HG02571 (cell line): ENCODE measurements around the gene DDX49.
"Not testable (repeated sequence)": the region's sequence is repeated elsewhere in the genome, so short reads cannot be mapped to it uniquely, and the experiment has no call there.

ENCODE experiments used
- ATAC-seq: cut with Tn5 transposase; IDR thresholded peaks from one replicate; pipeline ENCODE4 v1.9.1; 2021; ENCODE audit warnings: mild to moderate bottlenecking, moderate library complexity; ENCODE audit not compliant: unreplicated experiment

The DDX49 gene

DNA sequence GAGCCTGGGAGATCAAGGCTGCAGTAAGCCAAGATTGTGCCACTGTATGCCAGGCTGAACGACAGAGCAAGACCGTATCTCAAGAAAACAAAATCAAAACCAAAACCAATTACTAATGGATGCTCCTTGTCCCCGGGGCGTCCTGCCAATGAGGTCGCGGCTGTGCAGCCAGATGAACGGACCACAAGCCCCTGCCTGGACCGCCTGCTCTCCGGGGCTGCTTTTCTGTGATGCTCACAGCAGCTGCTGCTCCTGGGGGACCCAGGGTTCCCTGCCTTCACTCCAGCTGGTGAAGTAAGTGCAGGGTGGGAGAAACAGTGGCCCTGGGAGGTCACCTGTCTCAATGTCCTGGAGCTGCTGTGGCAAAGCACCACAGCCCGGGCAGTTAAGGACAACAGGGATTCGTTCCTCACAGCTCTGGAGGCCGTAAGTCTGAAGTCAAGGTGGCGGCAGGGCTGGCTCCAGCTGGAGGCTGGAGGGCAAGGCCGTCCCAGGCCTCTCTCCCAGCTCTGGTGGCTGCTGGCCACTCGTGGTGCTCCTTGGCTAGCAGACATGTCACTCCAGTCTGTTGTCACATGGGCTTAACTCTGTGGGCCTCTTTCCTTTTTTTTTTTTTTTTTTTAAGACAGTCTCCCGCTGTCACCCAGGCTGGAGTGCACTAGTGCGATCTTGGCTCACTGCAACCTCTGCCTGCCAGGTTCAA is 10.4 kb upstream of the DDX49 start:
- ATAC-seq = no peak

DNA sequence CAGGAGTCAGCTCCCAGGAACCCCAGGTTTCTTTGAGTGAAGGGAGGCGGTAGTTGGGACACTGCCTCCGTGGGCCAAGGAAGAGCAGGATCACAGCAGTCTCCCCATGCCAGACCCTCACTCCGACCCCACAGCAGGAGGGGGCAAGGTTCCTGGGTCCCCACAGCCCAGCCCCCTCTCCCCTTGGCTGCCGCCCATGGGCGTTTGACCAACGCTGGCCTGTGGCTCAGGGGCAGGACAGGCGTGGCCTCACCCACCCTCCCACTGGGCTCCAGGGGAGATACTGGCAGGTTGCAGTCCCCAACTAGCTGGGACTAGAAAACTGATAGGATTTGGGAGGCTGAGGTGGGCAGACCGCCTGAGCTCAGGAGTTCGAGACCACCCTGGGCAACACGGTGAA is 9.5 kb upstream of the DDX49 start:
- no peak for ATAC-seq

DNA sequence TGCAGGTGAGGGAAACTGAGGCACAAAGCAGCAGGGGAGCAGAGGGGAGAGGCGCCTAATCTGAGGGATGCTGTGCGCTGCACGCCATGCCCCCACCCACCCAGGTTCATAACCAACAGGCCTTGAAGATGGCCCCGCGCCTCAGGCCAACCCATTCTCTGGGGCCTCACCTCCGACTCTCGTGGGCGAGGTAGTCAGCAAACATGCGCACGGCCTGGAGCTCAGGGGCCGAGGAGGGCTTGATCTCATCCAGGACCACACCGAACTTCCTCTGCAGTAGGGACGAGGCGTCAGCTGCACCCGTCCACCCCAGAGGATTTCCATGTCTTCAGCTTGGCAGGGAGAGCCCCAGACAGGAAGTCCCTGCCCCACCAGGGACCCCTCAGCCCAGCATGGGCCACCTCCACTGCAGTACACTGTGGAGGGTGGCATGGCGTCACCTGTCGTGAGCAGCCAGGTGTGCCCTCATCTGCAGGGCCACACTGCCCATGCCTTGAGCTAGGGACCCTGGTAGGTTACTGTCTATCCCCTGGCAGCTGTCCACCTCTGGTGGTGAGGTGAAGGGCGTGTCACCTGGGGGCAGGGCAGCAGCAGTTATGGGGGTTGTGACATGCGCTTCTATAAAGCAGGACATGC is 8.6 kb upstream of the DDX49 start:
- ATAC-seq = no peak

DNA sequence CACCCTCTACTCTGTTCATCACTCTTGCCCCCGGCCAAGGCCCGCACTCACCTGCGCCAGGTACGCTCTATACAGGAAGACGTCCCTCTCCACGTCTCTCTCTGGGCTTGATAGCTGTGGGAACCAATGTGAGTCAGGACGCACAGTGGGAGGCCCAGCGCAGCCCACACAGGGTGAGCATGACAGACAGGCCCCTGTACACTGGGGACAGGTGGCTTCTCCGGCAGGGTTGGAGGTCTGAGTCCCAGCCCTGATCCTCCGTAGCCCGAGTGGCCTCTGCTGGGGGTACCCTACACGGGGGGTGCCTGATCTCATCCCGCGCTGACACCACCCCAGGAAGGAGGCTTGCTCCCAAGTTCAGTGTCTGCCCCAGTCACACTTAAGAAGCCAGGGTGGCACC is 6.6 kb upstream of the DDX49 start:
- ATAC-seq = no peak

DNA sequence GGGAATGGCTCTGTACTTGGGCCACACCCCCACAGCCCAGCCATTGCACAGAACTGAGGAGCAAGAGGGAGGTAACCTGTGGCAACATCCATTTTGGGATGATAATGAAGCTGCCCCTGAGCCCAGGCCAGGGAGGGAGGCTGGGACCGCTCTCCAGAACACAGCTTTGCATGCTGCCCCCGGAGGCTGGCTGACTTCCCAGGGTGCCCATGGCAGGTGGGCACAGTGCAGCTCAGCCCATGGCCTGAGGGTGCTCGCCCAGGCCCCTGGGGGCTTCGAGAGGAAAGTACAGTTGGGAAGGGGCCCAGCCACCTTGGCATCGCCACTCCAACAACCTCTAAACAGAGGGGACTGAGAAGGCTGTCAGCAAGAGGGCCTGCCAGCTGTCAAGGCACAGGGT is 6.0 kb upstream of the DDX49 start:
- no peak for ATAC-seq

DNA sequence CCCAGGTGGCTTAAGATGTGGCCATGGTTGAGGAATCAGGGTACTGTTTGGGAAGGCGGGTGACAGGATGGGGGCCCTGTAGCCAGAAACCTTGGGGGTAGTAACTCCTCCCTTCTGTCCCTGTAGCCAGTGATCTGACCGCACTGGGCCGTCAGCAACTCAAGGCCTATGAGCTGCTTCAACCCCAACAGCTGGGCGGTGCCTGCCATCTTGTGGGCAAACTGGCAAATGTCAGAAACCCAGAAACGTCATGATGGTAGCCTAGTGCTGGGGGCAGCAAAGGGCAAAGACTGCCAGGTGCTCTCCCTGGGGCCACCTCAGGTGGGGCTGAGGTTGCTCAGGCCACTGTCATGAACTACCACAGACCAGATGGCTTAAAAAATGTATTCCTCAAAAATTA is 3.9 kb upstream of the DDX49 start:
- no peak for ATAC-seq

DNA sequence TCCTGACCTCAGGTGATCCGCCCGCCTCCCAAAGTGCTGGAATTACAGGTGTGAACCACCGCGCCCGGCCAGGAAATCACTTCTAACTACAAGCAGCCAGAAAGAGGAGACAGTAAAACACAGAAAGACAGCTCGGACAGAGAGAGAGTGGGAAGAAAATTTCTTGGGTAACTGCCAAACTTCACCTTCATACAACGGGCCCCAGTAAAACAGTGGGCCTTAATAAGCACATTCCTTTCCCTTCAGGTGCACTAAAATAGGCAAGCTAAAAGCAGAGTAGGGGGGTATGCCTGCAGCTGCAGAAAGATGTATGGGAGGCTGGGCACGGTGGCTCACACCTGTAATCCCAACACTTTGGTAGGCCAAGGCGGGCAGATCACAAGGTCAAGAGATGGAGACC is 1.9 kb upstream of the DDX49 start:
- not testable (repeated sequence) for ATAC-seq

DNA sequence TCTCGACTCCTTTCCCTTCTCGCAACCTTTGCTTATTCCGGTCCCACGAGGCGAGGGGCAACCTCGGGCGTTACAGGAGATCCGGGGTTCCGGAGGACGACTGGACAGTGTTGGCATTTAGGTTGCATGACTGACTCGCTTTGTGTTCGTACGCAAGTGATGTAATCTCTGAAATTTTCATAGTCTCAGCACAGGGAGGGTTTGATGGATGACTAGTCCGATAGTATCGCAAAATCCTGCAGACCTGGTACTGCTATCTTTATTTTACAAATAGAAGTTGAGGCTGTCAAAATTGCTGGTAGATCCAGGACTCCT is 342 bp downstream of the DDX49 start:
- peak; percentile 2 for ATAC-seq

DNA sequence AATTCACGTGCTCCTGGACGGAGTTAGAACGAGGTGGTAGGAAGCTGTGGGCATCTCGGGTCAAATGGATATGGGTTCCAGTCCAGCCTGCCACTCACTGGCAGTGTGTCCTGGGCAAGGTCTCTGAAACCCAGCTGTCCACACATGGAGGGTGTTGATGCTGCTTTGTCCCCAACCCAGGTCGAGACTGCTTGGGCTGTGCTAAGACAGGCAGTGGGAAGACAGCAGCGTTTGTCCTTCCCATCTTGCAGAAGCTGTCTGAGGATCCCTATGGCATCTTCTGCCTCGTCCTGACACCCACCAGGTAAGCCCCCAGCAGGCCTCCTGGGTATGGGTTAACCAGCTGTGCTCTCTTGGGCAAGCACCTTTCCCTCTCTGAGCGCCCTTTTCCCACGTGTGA is 885 bp downstream of the DDX49 start:
- ATAC-seq = no peak

DNA sequence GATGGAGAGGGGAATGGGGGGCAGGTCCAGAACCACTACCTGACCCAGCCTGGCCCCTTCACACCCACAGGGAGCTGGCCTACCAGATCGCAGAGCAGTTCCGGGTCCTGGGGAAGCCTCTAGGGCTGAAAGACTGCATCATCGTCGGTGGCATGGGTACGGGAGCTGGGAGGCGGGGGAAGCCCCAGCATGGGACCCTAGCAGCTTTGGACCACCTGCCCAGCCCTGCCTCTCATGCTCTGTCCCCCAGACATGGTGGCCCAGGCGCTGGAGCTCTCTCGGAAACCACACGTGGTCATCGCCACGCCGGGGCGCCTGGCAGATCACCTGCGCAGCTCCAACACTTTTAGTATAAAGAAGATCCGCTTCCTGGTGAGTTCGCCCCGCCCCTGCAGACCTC is 2.1 kb downstream of the DDX49 start:
- ATAC-seq = no peak

DNA sequence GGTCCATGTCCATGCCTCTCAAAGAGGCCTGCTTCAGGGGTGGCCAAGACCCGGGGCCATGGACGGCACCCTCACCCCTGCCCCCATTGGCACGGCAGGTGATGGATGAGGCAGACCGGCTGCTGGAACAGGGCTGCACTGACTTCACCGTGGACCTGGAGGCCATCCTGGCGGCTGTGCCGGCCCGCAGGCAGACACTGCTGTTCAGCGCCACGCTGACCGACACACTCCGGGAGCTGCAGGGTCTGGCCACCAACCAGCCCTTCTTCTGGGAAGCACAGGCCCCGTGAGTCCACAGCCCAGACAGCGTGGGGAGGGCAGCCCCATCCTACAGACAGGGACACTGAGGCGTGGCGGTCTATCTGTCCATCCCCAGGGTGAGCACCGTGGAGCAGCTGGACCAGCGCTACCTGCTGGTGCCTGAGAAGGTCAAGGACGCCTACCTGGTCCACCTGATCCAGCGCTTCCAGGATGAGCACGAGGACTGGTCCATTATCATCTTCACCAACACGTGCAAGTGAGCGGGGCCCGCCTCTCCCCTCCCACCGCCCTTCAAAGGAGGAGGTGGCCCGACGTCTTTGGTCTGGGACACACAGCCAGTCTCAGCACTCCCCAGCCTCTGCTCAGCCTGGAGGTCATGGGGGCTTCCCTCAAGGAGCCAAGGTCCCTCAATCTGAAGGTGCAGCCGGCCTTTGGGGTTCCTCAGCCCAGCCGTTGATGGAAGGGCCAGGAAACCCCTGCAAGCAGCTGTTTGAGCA is 2.9 kb downstream of the DDX49 start:
- ATAC-seq = no peak

DNA sequence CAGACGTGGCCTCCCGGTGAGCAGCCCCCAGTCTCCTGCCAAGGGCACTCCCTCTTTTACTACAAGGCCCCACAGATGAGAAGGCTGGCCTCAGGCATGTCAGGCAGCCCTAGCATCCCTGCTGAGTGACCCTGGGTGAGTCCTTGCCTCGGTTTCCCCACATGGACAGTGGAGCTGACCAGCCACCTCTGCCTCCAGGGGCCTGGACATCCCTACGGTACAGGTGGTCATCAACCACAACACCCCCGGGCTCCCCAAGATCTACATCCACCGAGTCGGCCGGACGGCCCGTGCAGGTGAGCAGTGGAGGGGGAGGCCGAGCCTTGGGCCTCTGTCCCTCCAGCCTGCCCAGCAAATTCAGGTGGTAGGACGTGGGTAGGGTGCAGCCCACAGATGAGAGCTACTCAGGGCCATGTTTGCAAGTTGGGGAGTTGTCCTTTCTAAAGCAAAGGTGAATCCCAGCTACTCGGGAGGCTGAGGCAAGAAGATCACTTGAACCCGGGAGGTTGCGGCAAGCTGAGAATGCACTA is 5.2 kb downstream of the DDX49 start:
- no peak for ATAC-seq

DNA sequence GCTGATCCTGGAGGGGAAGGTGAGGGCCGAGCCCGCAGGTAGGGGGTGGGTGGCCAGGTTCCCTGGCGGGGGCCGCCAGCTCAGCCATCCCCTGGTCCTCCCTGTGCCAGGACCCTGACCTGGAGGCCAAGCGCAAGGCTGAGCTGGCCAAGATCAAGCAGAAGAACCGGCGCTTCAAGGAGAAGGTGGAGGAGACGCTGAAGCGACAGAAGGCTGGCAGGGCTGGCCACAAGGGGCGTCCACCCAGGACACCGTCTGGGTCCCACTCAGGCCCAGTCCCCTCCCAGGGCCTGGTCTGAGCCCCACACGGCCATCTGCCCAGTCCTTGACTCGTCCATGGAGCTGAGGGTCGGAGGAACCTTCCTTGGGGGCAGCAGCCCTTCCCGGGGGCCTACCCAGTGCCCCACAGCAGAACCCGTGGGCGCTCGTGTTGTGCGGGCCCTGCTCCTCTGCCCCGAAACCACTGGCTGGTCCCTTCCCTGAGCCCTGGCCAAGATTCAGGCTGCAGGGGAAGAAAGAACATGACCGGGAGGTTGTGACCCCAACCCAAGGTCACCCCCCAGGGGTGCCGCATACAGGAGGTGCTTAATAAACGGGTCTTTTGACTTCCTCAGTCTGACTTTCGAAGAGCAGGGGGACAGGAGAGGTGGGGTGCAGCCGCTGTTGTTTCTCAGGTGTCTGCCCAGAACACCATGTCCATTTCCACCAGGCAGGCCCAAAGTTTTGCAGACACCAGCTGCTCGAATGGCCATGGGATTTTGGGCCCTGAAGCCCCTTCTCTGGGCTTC is 8.7 kb downstream of the DDX49 start:
- no peak for ATAC-seq

DNA sequence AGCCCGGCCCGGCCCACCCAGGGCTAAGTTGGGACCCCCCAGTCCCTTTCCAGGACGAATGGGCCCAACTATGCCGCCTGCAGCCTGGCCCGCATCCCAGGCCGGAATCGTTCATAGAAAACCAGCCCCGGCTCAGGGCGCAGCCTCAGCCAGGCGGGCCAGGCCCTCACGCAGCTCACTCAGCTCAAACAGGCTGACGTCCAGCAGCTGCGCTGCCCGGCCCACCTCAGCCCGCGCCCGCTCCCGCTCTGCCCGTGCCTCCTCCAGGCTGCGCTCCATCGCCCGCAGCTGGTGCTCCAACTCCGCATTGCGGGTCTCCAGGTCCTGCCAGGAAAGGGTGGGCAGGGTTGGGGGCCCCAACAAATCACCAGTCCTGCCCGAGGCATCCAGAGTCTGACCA is 9.8 kb downstream of the DDX49 start:
- ATAC-seq = no peak

DNA sequence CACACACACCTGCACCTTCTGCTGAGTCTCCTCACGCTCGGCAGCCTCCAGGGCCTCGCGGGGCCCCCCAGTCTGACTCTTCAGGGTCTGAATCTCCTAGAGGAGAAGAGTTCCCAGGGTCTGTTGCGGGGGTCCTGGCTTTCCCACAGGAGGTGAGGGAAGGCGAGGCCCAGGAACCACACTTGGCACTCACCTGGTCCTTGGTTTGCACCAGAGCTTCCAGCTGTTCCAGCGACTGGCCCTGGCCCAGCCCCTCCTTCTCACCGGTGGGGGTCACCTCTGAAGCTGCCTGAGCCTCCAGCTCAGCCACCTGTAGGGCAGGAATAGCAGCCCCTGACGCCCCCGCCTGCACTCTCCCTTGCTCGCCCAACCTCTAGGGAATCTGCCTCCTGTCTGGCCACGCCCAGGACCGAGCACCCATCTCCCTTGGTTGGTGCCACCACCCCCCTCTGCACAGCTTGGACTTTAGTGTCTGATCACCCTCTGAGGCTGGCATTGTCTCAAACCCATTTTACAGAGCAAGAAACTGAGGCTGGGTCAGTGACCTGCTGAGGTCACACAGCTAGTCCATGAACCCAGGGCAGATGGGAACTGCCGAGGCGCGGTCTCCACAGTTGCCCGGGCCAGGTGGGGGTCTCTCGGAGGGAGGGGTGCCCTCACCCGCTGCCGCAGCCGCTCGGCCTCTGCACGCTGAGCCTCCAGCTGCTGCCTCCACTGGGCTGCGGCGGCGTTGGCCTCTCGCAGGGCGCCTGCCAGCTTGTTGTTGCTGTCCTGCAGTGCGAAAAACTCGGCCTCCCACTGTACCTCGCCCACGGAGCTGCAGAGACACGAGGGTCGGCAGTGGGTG is 12.0 kb downstream of the DDX49 start:
- ATAC-seq = no peak

DNA sequence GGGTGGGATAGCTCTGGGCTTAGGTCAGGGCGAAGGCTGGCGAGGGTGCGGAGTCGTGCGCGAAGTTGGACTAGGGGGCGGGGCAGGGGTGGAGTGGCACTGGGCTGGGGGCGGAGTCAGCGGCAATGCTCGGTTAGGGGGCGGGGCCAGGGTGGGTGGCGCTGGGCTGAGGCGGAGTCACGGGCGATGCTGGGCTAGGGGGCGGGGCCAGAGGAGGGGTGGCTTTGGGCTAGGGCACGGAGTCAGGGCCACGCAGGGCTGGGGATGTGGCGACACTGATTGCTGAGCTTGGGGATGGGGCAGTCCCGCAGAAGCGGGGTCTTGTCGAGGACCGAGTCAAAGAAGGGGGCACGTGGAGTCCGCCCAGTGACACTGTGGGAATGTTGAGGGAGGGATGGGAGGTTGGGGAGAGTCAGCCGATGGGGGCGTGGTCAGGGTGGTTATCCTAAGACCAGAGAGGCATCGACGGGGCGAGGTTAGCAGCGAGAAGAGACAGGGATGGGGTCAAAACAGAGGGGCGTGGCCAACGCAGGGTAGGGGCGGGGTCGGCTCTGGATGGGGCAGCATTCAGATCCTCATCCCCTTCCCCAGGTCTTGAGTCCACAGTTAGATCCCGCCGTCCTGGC is 12.8 kb downstream of the DDX49 start:
- ATAC-seq = no peak

DNA sequence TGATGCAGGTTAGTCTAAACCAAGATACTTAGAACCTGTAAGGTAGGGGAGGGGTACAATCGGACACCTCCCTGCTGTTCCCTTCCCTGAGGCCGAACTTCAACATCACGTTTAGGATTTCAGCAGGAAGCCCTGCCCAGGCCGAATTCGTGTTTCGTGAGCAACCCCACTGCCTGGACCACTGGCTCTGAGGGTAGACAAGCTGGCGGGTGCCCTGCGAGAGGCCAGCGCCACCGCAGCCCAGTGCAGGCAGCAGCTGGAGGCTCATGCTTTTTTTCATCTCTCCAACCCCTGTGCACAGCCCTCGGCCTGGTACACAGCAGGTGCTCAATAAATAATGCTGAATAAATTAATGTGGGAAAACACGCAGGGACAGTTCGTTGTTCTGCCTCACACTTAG is 13.8 kb downstream of the DDX49 start:
- ATAC-seq = no peak

DNA sequence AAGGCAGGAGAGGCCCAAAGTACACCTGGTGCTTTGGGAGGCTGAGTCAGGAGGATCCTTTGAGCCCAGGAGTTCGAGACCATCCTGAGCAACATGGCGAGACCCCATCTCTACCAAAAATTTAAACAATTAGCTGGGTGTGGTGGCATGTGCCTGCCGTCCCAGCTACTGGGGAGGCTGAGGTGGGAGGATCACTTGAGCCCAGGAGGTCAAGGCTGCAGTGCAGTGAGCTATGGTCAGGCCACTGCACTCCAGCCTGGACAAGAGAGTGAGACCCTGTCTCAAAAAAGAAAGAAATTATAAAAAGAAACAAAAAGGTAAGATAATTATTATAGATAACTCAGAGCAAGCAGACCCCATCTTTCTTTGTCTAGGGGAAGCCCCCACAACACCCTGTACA is 19.6 kb downstream of the DDX49 start:
- no peak for ATAC-seq

DNA sequence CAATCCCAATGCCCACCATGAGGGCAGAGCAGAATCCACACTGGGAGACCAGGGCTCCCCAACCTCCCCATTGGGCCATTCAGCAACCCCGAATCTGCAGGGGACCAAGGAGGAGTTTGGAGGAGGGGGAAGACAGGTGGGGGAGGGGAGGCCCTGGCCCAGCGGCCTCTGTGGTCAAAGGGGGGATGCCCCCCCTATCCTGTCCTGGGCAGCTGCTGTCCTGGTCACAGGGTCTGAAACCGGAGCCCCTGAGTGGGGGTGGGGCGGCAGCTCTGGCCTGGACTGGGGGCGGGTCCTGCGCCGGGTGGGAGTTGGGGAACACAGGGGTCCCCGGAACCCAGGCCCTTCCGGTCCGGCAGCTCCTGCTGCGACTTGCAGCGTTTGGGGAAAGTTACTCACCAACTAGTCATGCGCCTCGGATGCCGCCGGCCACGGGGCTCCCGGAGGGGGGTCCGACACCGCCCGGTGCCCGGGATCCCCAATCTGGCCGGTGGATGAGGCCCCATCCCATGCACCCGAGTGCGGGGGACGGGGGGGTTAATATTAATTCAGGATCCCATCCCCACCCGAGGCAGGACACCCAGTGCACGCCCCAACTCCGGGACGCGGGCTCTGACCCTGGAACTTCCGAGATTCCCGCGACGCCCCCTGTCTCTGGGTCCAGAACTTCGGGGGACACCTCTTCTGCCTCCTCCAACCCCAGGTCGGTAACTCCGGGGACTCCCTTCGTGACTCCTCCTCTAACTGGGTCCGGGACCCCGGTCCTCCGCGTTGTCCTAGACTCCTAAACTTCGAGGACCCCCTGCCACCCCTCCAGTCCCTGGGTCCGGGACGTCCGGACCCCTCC is 20.6 kb downstream of the DDX49 start:
- no peak for ATAC-seq
